Neural cell (in vitro differentiated cells): ENCODE results near the gene PSD2. TPM values are rescaled to one million over a fixed set of nuclear protein-coding genes. Genes with fewer than 3 reads are reported as not detected.

Experiments used
- H2AFZ ChIP-seq: fragments of 200-600, 300-800 bp; sonication (generic), shearing (Covaris generic); 2 replicates; pipeline ENCODE4 v1.6.0; 2014; ENCODE audit warnings: low read depth, mild to moderate bottlenecking, antibody characterized with exemption, low read length, moderate library complexity
- H3F3A ChIP-seq: fragments of 200-600 bp; shearing (Covaris generic); 2 replicates; pipeline ENCODE4 v1.6.1; 2016; ENCODE audit warnings: mild to moderate bottlenecking, moderate library complexity, mixed read lengths, antibody characterized with exemption, low read length; ENCODE audit not compliant: insufficient read depth, poor library complexity, severe bottlenecking
- H3K27ac ChIP-seq: fragments of 200-600, 300-800 bp; sonication (generic), shearing (Covaris generic); 2 replicates; pipeline ENCODE4 v1.5.1; 2014; ENCODE audit warnings: mild to moderate bottlenecking, low read length, moderate library complexity
- H3K27me3 ChIP-seq: fragments of 300-800, 200-600 bp; sonication (generic), shearing (Covaris generic); 2 replicates; pipeline ENCODE4 v1.6.0; 2014; ENCODE audit warnings: mild to moderate bottlenecking, low read depth, low read length, moderate library complexity; ENCODE audit not compliant: insufficient read depth
- H3K36me3 ChIP-seq: fragments of 300-800, 200-600 bp; sonication (generic), shearing (Covaris generic); 2 replicates; pipeline ENCODE4 v1.5.1; 2014; ENCODE audit warnings: mild to moderate bottlenecking, antibody characterized with exemption, low read length, moderate library complexity; ENCODE audit not compliant: insufficient read depth
- H3K4me2 ChIP-seq: fragments of 300-800, 200-600 bp; sonication (generic), shearing (Covaris generic); 2 replicates; pipeline ENCODE4 v1.6.0; 2014; ENCODE audit warnings: mild to moderate bottlenecking, low read length
- H3K4me3 ChIP-seq: fragments of 300-800, 200-600 bp; sonication (generic), shearing (Covaris generic); 2 replicates; pipeline ENCODE4 v1.5.1; 2014; ENCODE audit warnings: mild to moderate bottlenecking, low read length, moderate library complexity
- H3K79me2 ChIP-seq: fragments of 200-600 bp; shearing (Covaris generic); replicated peaks from 2 replicates; pipeline ENCODE4 v1.6.0; 2014; ENCODE audit warnings: mild to moderate bottlenecking, low read length, moderate library complexity; ENCODE audit not compliant: insufficient read depth
- H3K9ac ChIP-seq: fragments of 300-800, 200-600 bp; sonication (generic), shearing (Covaris generic); 2 replicates; pipeline ENCODE4 v1.6.1; 2016; ENCODE audit warnings: mild to moderate bottlenecking, low read length, mixed read lengths
- H3K9me2 ChIP-seq: fragments of 200-600 bp; shearing (Covaris generic); 2 replicates; pipeline ENCODE4 v1.6.1; 2016; ENCODE audit warnings: mild to moderate bottlenecking, low read length, mixed read lengths; ENCODE audit not compliant: insufficient read depth
- H3K9me3 ChIP-seq: fragments of 200-600, 300-800 bp; sonication (generic), shearing (Covaris generic); 2 replicates; pipeline ENCODE4 v1.6.1; 2016; ENCODE audit warnings: mild to moderate bottlenecking, mixed run types, low read length, moderate library complexity, mixed read lengths
- H4K20me1 ChIP-seq: fragments of 200-600 bp; shearing (Covaris generic); 2 replicates; pipeline ENCODE4 v1.6.1; 2016; ENCODE audit warnings: mild to moderate bottlenecking, mixed run types; ENCODE audit not compliant: insufficient read depth
- EP300 ChIP-seq: fragments of 450-650 bp; conservative IDR thresholded peaks from 2 replicates; pipeline ENCODE4 v1.6.1; 2014; ENCODE audit warnings: antibody characterized with exemption, mild to moderate bottlenecking, moderate library complexity; ENCODE audit not compliant: poor library complexity, severe bottlenecking
- EZH2 ChIP-seq: fragments of 200-600, 300-800 bp; shearing (Covaris generic), sonication (generic); IDR thresholded peaks from 2 replicates; pipeline ENCODE4 v1.6.1; 2014; ENCODE audit warnings: antibody characterized with exemption, low read length, borderline replicate concordance, mild to moderate bottlenecking; ENCODE audit not compliant: insufficient read depth, poor library complexity, severe bottlenecking
- MXI1 ChIP-seq: fragments of 450-650 bp; conservative IDR thresholded peaks from 2 replicates; pipeline ENCODE4 v1.6.1; 2014; ENCODE audit warnings: antibody characterized with exemption, mild to moderate bottlenecking; ENCODE audit not compliant: poor library complexity, severe bottlenecking
- POLR2AphosphoS5 ChIP-seq: IDR thresholded peaks from 2 replicates; pipeline ENCODE4 v1.6.1; 2012
- RAD21 ChIP-seq: fragments of 450-650 bp; conservative IDR thresholded peaks from 2 replicates; pipeline ENCODE4 v1.6.1; 2014; ENCODE audit warnings: antibody characterized with exemption, mild to moderate bottlenecking, moderate library complexity
- SMC3 ChIP-seq: fragments of 450-650 bp; conservative IDR thresholded peaks from 2 replicates; pipeline ENCODE4 v1.6.1; 2014; ENCODE audit warnings: antibody characterized with exemption, mild to moderate bottlenecking, moderate library complexity; ENCODE audit not compliant: poor library complexity
- TAF1 ChIP-seq: IDR thresholded peaks from 2 replicates; pipeline ENCODE4 v1.6.1; 2012; ENCODE audit warnings: low read depth
- polyA plus RNA-seq: library from polyadenylated mRNA; depleted of rRNA; stranded (reverse); fragments of >200 nt; gene quantifications from 2 replicates; pipeline ENCODE4 v1.2.3, GENCODE V29; 2014
- TF ChIP-seq, protein P1 (sequence below): IDR thresholded peaks from 2 replicates; pipeline ENCODE4 v1.6.1; 2012; ENCODE audit warnings: borderline replicate concordance
- TF ChIP-seq, protein P2 (sequence below): fragments of 450-650 bp; IDR thresholded peaks from 2 replicates; pipeline ENCODE4 v1.5.1; 2014; ENCODE audit warnings: antibody characterized with exemption, mild to moderate bottlenecking, moderate library complexity; ENCODE audit not compliant: poor library complexity, severe bottlenecking

The PSD2 gene
- polyA plus RNA-seq, 1 donor from 2014 or later: 33.4 TPM

DNA sequence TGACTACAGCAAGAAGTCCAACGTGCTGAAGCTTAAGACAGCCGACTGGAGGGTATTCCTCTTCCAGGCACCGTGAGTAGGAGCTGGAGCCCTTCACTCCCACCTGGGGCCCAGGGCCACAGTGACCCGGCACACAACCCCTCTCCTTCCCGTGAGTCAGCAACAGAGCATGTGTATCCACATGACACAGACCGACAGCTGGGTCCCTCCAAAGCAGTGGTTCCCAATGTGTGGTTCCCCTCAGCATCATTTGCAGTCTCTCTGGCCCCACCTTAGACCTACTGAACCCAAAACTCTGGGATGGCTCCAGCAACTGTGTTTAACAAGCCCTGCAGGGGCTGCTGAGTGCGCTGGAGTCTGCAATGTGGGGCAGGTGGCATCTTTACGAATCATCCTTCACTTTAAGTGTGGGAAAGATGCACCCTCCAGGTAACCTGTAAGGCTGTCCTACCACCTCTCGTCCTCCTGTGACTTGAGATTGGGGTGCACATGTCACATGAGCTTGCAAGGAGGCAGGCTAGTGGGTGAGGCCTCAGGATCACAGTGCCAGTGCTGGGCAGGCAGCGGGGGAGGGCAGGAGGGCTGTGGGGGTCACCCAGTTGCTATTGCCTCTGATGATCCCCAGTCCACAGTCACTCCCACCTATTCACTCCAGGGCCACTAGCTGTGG lies 42.2 kb downstream of the PSD2 start:
- Histone ChIP-seq H3K9me2 (no peaks in the 10 kb centered on the region), H2AFZ (no peak overlapping the region), H3K4me2 (no peak overlapping the region), H4K20me1 (no peaks in the 10 kb centered on the region), H3K27ac (no peak overlapping the region), H3K9me3 (no peaks in the 10 kb centered on the region), H3F3A (no peaks in the 10 kb centered on the region), H3K36me3 (peaks cover 15% of the 10 kb centered on the region), H3K4me3 (no peak overlapping the region), H3K27me3 (no peaks in the 10 kb centered on the region), H3K9ac (no peak overlapping the region), H3K79me2 (no peaks in the 10 kb centered on the region)
- TF ChIP-seq, protein P1, sequence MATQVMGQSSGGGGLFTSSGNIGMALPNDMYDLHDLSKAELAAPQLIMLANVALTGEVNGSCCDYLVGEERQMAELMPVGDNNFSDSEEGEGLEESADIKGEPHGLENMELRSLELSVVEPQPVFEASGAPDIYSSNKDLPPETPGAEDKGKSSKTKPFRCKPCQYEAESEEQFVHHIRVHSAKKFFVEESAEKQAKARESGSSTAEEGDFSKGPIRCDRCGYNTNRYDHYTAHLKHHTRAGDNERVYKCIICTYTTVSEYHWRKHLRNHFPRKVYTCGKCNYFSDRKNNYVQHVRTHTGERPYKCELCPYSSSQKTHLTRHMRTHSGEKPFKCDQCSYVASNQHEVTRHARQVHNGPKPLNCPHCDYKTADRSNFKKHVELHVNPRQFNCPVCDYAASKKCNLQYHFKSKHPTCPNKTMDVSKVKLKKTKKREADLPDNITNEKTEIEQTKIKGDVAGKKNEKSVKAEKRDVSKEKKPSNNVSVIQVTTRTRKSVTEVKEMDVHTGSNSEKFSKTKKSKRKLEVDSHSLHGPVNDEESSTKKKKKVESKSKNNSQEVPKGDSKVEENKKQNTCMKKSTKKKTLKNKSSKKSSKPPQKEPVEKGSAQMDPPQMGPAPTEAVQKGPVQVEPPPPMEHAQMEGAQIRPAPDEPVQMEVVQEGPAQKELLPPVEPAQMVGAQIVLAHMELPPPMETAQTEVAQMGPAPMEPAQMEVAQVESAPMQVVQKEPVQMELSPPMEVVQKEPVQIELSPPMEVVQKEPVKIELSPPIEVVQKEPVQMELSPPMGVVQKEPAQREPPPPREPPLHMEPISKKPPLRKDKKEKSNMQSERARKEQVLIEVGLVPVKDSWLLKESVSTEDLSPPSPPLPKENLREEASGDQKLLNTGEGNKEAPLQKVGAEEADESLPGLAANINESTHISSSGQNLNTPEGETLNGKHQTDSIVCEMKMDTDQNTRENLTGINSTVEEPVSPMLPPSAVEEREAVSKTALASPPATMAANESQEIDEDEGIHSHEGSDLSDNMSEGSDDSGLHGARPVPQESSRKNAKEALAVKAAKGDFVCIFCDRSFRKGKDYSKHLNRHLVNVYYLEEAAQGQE: no peak
- TF ChIP-seq EP300: no peak
- no peak for TF ChIP-seq POLR2AphosphoS5
- TF ChIP-seq EZH2: no peak
- no peak for TF ChIP-seq RAD21
- TF ChIP-seq SMC3: no peak
- TF ChIP-seq, protein P2, sequence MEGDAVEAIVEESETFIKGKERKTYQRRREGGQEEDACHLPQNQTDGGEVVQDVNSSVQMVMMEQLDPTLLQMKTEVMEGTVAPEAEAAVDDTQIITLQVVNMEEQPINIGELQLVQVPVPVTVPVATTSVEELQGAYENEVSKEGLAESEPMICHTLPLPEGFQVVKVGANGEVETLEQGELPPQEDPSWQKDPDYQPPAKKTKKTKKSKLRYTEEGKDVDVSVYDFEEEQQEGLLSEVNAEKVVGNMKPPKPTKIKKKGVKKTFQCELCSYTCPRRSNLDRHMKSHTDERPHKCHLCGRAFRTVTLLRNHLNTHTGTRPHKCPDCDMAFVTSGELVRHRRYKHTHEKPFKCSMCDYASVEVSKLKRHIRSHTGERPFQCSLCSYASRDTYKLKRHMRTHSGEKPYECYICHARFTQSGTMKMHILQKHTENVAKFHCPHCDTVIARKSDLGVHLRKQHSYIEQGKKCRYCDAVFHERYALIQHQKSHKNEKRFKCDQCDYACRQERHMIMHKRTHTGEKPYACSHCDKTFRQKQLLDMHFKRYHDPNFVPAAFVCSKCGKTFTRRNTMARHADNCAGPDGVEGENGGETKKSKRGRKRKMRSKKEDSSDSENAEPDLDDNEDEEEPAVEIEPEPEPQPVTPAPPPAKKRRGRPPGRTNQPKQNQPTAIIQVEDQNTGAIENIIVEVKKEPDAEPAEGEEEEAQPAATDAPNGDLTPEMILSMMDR: no peak
- TF ChIP-seq MXI1: no peak
- no peak for TF ChIP-seq TAF1

DNA sequence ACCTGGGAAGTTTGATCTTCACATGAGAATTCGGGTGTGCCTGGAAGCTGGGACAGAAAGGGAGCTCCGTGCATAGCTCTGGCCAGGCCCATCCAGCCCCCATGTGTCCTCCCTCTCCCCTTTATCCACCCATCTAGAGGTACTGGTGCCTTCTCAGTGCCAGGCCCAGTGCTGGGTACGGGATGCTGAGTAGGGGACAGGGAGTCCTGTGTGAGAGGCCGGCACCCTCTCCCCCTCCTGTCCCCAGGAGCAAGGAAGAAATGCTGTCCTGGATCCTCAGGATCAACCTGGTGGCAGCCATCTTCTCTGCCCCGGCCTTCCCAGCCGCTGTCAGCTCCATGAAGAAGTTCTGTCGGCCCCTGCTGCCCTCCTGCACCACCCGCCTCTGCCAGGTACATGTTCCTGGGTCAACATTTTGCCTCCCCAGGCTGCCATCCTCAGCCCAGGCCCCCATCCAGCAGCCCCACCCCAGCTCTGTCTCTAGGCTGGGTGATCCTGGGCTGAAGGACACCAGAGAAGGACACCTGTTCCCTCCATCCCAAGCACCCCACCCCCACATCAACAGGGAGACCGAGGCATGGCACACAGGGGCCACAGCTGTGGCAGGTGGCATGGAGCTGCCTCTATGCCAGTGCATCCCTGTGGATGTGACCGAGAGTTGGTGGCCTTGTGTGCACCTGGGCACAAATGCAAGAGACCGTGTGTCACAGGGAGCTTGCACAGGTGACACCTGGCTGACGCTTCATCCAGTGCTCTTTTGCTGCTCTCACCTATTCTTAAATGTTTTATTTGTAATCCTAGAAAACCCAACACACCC lies 43.0 kb downstream of the PSD2 start:
- no peak overlapping the region for H3K4me2 ChIP-seq
- H2AFZ ChIP-seq: no peak overlapping the region
- H3K27ac ChIP-seq: no peak overlapping the region
- H3K36me3 ChIP-seq: peaks cover 8% of the 10 kb centered on the region
- no peaks in the 10 kb centered on the region for H3K79me2 ChIP-seq
- H3F3A ChIP-seq: no peaks in the 10 kb centered on the region
- TF ChIP-seq, protein P1: no peak
- TF ChIP-seq MXI1: no peak
- TF ChIP-seq, protein P2: no peak
- no peak for TF ChIP-seq RAD21
- TF ChIP-seq EZH2: no peak
- no peak for TF ChIP-seq POLR2AphosphoS5
- TF ChIP-seq SMC3: no peak
- TF ChIP-seq TAF1: no peak
- no peak for TF ChIP-seq EP300
- no peak overlapping the region for H3K9ac ChIP-seq
- no peaks in the 10 kb centered on the region for H4K20me1 ChIP-seq
- H3K9me3 ChIP-seq: no peaks in the 10 kb centered on the region
- no peaks in the 10 kb centered on the region for H3K9me2 ChIP-seq
- H3K4me3 ChIP-seq: no peak overlapping the region
- H3K27me3 ChIP-seq: no peaks in the 10 kb centered on the region
